GM21529 (cell line): ENCODE measurements around the gene PLD2.

Source experiments
- ATAC-seq: cut with Tn5 transposase; IDR thresholded peaks from one replicate; pipeline ENCODE4 v1.9.1; 2021; ENCODE audit not compliant: unreplicated experiment

Gene PLD2

GRCh38 chr17:4833941-4834680 is 27.2 kb downstream of the PLD2 start:
- ATAC-seq, result no peak

GRCh38 chr17:4834681-4835020 is 27.7 kb downstream of the PLD2 start:
- ATAC-seq, result no peak

GRCh38 chr17:4836221-4836620 is 29.3 kb downstream of the PLD2 start:
- ATAC-seq, result no peak

- no peak for ATAC-seq
Measured at GRCh38 chr17:4837471-4838308, 30.7 kb downstream of the PLD2 start.

- no peak for ATAC-seq
Measured at GRCh38 chr17:4838309-4838785, 31.4 kb downstream of the PLD2 start.

- no peak for ATAC-seq
Measured at GRCh38 chr17:4839221-4839620, 32.3 kb downstream of the PLD2 start.

GRCh38 chr17:4839965-4840892 is 33.3 kb downstream of the PLD2 start:
- ATAC-seq, result no peak

- no peak for ATAC-seq
Measured at GRCh38 chr17:4840893-4841242, 33.9 kb downstream of the PLD2 start.

- no peak for ATAC-seq
Measured at GRCh38 chr17:4842376-4842775, 35.4 kb downstream of the PLD2 start.

GRCh38 chr17:4843321-4844000 is 36.5 kb downstream of the PLD2 start:
- no peak for ATAC-seq

GRCh38 chr17:4845118-4845517 is 38.2 kb downstream of the PLD2 start:
- ATAC-seq, result no peak

- no peak for ATAC-seq
Measured at GRCh38 chr17:4846635-4847390, 39.9 kb downstream of the PLD2 start.

- ATAC-seq, result no peak
Measured at GRCh38 chr17:4849011-4849536, 42.1 kb downstream of the PLD2 start.

- no peak for ATAC-seq
Measured at GRCh38 chr17:4850246-4850645, 43.3 kb downstream of the PLD2 start.

GRCh38 chr17:4851084-4851483 is 44.1 kb downstream of the PLD2 start:
- no peak for ATAC-seq

- no peak for ATAC-seq
Measured at GRCh38 chr17:4852567-4853207, 45.7 kb downstream of the PLD2 start.

GRCh38 chr17:4853208-4853671 is 46.3 kb downstream of the PLD2 start:
- no peak for ATAC-seq

- ATAC-seq, result no peak
Measured at GRCh38 chr17:4854111-4854681, 47.2 kb downstream of the PLD2 start.
